ENCODE measurements around the gene GALNT14. TPM values are rescaled to one million over a fixed set of nuclear protein-coding genes. Genes with fewer than 3 reads are reported as not detected.

Gene GALNT14
- total and polyA plus RNA-seq, 9 of the 15 experiments (the other 6 are each of a cell fraction or from before 2014, with no cell fraction given) = 0.11 TPM; not detected in 8

DNA sequence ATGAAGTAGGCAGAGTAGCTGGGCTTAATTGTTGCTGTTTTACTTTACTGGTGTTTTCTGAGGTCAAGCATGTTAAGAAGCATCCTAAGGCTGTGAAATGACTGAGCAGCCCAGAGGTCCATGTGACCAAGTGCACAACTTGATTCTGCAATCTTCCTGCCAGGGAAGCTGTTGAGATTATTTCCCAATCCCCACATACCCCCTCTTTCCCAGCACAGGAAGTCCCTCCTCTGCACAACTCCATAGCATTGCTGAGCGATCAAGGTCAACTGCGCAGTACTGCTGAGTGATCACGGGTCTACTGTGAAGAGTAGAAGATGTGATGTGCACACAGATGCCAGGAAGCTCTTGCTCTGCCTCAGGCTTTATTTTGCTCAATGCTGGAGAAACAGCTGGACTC lies 105.8 kb downstream of the GALNT14 start (continued):
- TF ChIP-seq, protein P1, sequence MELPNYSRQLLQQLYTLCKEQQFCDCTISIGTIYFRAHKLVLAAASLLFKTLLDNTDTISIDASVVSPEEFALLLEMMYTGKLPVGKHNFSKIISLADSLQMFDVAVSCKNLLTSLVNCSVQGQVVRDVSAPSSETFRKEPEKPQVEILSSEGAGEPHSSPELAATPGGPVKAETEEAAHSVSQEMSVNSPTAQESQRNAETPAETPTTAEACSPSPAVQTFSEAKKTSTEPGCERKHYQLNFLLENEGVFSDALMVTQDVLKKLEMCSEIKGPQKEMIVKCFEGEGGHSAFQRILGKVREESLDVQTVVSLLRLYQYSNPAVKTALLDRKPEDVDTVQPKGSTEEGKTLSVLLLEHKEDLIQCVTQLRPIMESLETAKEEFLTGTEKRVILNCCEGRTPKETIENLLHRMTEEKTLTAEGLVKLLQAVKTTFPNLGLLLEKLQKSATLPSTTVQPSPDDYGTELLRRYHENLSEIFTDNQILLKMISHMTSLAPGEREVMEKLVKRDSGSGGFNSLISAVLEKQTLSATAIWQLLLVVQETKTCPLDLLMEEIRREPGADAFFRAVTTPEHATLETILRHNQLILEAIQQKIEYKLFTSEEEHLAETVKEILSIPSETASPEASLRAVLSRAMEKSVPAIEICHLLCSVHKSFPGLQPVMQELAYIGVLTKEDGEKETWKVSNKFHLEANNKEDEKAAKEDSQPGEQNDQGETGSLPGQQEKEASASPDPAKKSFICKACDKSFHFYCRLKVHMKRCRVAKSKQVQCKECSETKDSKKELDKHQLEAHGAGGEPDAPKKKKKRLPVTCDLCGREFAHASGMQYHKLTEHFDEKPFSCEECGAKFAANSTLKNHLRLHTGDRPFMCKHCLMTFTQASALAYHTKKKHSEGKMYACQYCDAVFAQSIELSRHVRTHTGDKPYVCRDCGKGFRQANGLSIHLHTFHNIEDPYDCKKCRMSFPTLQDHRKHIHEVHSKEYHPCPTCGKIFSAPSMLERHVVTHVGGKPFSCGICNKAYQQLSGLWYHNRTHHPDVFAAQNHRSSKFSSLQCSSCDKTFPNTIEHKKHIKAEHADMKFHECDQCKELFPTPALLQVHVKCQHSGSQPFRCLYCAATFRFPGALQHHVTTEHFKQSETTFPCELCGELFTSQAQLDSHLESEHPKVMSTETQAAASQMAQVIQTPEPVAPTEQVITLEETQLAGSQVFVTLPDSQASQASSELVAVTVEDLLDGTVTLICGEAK (IDR thresholded peaks at IDR 0.05) = no peak
- TF ChIP-seq, protein P1 (CRISPR knock-in tag; IDR thresholded peaks at IDR 0.05) = no peak
- TF ChIP-seq DMBX1 (CRISPR knock-in tag; IDR thresholded peaks at IDR 0.05; ENCODE audit: borderline replicate concordance) = no peak
- no peak for TF ChIP-seq LCOR (CRISPR knock-in tag; IDR thresholded peaks at IDR 0.05)
- no peak for TF ChIP-seq ZNF175 (CRISPR knock-in tag; IDR thresholded peaks at IDR 0.05; ENCODE audit: low read depth)
- no peak for TF ChIP-seq YBX1 (IDR thresholded peaks at IDR 0.05)
- TF ChIP-seq, protein P2, sequence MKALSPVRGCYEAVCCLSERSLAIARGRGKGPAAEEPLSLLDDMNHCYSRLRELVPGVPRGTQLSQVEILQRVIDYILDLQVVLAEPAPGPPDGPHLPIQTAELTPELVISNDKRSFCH (CRISPR knock-in tag; IDR thresholded peaks at IDR 0.05) = no peak
- TF ChIP-seq, protein P2 (tag; IDR thresholded peaks at IDR 0.05) = no peak
- TF ChIP-seq, protein P3, sequence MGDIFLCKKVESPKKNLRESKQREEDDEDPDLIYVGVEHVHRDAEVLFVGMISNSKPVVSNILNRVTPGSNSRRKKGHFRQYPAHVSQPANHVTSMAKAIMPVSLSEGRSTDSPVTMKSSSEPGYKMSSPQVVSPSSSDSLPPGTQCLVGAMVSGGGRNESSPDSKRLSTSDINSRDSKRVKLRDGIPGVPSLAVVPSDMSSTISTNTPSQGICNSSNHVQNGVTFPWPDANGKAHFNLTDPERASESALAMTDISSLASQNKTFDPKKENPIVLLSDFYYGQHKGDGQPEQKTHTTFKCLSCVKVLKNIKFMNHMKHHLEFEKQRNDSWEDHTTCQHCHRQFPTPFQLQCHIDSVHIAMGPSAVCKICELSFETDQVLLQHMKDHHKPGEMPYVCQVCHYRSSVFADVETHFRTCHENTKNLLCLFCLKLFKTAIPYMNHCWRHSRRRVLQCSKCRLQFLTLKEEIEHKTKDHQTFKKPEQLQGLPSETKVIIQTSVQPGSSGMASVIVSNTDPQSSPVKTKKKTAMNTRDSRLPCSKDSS (IDR thresholded peaks at IDR 0.05; ENCODE audit: low read depth, partially characterized antibody) = no peak
- TF ChIP-seq, protein P4, sequence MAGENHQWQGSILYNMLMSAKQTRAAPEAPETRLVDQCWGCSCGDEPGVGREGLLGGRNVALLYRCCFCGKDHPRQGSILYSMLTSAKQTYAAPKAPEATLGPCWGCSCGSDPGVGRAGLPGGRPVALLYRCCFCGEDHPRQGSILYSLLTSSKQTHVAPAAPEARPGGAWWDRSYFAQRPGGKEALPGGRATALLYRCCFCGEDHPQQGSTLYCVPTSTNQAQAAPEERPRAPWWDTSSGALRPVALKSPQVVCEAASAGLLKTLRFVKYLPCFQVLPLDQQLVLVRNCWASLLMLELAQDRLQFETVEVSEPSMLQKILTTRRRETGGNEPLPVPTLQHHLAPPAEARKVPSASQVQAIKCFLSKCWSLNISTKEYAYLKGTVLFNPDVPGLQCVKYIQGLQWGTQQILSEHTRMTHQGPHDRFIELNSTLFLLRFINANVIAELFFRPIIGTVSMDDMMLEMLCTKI (IDR thresholded peaks at IDR 0.05; ENCODE audit: partially characterized antibody) = no peak
- no peak for TF ChIP-seq ZNF644 (tag; IDR thresholded peaks at IDR 0.05; ENCODE audit: low read depth)
